GM12878 (cell line): ENCODE results near the gene EIF4E2.

Source experiments
- BCL11A ChIP-seq: IDR thresholded peaks from 2 replicates; pipeline ENCODE4 v1.6.1; 2011; ENCODE audit warnings: low read depth, low read length
- CTCF ChIP-seq, 3 experiments: IDR thresholded peaks in 2 of 3; conservative IDR thresholded peaks in 1 of 3; 2 replicates each; pipeline ENCODE4 v1.5.1; 2011; ENCODE audit warnings: low read depth in 3 of 3, low read length in 3 of 3, mild to moderate bottlenecking in 3 of 3, control low read depth in 2 of 3, moderate library complexity in 2 of 3, inconsistent platforms in 1 of 3, mixed read lengths in 1 of 3; ENCODE audit not compliant: control insufficient read depth in 2 of 3, insufficient read depth in 1 of 3; ENCODE audit errors: extremely low read depth in 1 of 3
- EP300 ChIP-seq, 2 experiments: fragments of 150-350 bp in 1 of 2; IDR thresholded peaks; 2 replicates each; pipeline ENCODE4 v1.6.1; 2011 to 2012; ENCODE audit warnings: low read depth in 2 of 2, low read length in 2 of 2, borderline replicate concordance in 1 of 2, improper control_type of control experiment in 1 of 2, inconsistent platforms in 1 of 2; ENCODE audit not compliant: control insufficient read depth in 1 of 2
- HDAC2 ChIP-seq: fragments of 200-600 bp; sonication (generic); IDR thresholded peaks from 2 replicates; pipeline ENCODE4 v1.6.1; 2017
- KDM1A ChIP-seq: fragments of 200-600 bp; sonication (generic); IDR thresholded peaks from 2 replicates; pipeline ENCODE4 v1.6.1; 2016; ENCODE audit warnings: borderline replicate concordance
- RBBP5 ChIP-seq: fragments of 200-600 bp; sonication (generic); conservative IDR thresholded peaks from 2 replicates; pipeline ENCODE4 v1.6.1; 2016
- RFX5 ChIP-seq: IDR thresholded peaks from 2 replicates; pipeline ENCODE4 v1.6.1; 2011; ENCODE audit warnings: low read depth, low read length, improper control_type of control experiment
- SMAD1 ChIP-seq: fragments of 450-650 bp; IDR thresholded peaks from 2 replicates; pipeline ENCODE4 v1.6.1; 2018; ENCODE audit warnings: mild to moderate bottlenecking, low read depth; ENCODE audit not compliant: partially characterized antibody
- TF ChIP-seq, protein P1 (sequence below): IDR thresholded peaks from 2 replicates; pipeline ENCODE4 v1.6.1; 2012; ENCODE audit warnings: low read depth, low read length, improper control_type of control experiment

- TF ChIP-seq KDM1A (no peak), BCL11A (no peak), SMAD1 (no peak), RFX5 (no peak), RBBP5 (no peak), CTCF (IDR thresholded peaks at IDR 0.05 in 2 of 3, conservative IDR thresholded peaks at IDR 0.05 in 1 of 3; ENCODE audit: control insufficient read depth in 2 of 3, extremely low read depth in 1 of 3, insufficient read depth in 1 of 3, low read depth in 3 of 3, low read length in 3 of 3) (no peak), HDAC2 (no peak), EP300 (IDR thresholded peaks at IDR 0.05; ENCODE audit: borderline replicate concordance in 1 of 2, control insufficient read depth in 1 of 2, low read depth in 2 of 2, low read length in 2 of 2) (no peak)
- TF ChIP-seq, protein P1, sequence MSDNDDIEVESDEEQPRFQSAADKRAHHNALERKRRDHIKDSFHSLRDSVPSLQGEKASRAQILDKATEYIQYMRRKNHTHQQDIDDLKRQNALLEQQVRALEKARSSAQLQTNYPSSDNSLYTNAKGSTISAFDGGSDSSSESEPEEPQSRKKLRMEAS = no peak
These were observed 37.0 kb downstream of the EIF4E2 start for GRCh38 chr2:232587512-232587911.
